DMS53 treated with DMSO at 0.1 percent for 48 hours (cell line): Measurements from ENCODE around the gene CABLES1.
"Not testable (repeated sequence)": the region's sequence is repeated elsewhere in the genome, so short reads cannot be mapped to it uniquely, and the experiment has no call there.

Experiments used
- DNase-seq: peaks from one replicate; lab custom pipeline; 2025; ENCODE audit not compliant: unreplicated experiment; lab: John Stamatoyannopoulos, UW

CABLES1 gene

DNA sequence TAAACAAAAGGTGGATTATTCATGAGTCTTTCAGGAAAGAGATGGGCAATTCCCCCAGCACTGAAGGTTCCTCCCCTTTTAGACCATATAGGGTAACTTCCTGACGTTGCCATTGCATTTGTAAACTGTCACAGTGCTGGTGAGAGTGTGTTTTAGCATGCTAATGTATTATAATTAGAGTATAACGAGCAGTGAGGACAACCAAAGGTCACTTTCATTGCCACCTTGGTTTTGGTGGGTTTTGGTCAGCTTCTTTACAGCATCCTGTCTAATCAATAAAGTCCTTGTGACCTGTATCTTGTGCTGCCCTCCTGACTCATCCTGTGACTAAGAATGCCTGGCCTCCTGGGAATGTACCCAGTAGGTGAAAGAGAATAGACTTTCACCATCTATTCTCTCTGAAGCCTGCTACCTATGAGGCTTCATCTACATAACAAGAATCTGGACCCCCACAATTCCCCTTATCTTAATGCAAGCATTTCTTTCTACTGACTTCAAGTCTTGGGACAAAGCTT is 148.7 kb downstream of the CABLES1 start:
- DNase-seq: no peak

DNA sequence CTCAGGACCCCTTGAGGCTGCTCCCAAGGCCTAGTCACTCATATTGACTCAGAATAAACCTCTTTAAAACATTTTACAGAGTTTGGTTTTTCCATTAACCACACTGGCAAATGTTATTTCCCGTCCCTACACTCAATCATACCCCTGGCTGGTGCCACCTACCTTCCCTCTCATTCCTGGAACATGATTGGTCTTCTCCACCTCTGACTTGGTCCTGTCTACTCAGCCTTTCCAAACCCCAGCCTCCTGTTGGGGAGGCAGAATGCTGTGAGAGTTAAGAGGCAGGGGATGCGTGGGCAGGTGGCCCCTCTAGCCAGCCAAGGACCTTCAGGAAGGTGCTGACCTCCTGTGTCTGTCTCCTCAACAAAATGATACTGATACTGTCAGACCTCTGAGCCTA is 149.3 kb downstream of the CABLES1 start:
- no peak for DNase-seq

DNA sequence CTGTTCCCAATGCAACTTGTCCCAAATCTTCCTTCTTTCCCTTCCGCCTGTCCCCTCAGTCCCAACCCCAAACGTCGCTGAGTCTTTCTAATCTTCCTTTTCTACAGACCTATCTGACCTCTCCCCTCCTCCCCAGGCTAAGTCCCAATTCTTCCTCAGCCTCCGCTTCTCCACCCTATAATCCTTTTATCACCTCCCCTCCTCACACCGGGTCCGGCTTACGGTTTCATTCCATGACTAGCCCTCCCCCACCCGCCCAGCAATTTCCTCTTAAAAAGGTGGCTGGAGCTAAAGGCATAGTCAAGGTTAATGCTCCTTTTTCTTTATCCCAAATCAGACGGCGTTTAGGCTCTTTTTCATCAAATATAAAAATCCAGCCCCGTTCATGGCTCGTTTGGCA is 150.3 kb downstream of the CABLES1 start:
- DNase-seq: not testable (repeated sequence)

DNA sequence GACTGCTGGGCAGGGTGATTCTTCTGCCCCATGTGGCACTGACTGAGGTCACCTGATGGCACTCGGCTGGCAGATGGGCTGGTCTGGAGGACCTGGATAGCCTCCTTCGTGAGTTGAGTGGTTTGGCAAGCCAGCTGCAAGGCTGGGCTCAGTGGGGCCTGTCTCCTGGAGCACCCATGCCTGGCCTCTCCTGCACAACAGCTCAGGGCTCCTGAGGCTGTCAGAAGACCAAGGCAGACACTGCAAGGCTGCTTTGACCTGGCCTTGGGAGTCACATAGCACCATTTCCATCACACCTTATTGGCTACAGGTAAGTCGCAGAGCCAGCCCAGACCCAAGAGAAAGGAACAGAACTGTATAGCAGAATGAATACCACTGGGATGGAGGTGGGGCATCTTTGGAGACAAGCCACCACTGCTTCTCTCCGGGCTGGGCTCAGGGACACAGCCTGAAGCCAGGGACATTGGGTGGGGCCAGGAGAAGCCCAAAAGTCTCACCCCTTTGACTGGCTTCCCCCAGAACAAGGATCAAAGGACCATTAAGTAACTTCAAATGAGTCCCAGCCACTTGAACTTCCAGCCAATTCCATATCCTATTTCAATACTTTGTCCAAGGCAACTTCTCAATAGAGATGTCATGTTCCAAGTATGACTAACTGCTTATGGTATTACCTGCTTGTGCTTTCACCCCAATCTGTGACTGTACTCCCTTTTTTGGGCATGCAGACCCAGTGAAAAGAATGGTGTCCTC is 156.3 kb downstream of the CABLES1 start:
- peak; percentile 15 for DNase-seq

DNA sequence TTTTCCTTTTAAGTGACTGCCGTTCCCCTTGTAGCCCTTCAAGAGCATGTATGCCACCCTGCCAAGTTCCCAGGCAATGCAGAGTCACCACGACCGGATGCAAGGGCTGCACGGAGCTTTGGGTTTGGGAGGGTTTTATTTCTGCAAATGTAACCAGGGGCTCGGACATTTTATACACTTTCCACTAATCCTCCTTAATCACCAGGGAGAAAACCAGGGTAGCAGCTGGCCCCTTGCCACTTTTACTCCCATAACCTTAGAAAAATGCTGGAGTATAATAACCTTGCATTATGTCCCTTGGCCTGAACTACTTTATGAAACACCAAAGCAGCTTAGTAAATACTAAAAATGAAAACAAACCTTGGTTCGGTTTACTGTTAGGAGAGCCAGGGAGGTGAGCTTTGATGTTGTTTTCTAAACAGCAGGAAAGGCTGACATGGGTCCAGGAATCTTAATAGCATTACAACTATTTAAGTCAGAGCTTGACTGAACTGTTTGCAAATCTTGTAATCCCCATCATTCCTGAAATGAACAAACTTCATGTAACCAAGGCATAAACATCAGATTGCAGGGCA is 165.0 kb downstream of the CABLES1 start:
- DNase-seq: no peak

DNA sequence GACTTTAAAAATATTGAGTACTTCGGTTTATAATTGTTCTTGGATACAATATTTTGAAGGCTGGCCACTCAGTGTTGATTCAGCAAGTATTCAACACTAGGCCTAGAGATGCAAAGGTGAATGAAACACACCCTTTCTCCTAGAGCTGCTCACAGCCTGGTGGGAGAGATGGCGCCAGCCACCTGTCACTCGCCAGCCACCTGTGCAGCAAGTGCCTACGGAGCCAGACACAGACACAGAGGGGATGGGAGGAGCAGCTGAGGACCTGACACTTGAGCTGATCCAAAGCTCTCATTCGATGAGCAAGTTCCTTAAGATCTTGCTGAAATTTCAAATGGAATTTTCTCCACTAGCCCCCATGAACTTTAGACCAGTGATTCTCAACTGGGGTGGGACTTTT is 166.7 kb downstream of the CABLES1 start:
- DNase-seq: peak; percentile 62

DNA sequence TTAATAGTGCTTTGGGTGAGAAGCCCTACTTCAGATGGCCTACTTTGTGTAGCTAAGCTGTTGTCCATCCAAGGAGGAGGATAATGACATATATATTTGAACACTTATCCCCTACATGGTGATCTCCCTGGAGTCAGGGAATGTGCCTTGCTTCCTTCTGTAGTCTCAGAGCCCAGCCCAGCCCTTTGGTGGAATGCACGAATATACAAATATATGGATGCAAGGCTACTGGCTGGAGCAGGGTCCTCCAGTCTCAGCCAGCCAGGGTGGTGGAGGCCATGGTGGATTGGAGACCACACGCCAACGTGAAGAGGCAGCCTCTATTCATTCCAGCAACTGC is 167.2 kb downstream of the CABLES1 start:
- DNase-seq: no peak

DNA sequence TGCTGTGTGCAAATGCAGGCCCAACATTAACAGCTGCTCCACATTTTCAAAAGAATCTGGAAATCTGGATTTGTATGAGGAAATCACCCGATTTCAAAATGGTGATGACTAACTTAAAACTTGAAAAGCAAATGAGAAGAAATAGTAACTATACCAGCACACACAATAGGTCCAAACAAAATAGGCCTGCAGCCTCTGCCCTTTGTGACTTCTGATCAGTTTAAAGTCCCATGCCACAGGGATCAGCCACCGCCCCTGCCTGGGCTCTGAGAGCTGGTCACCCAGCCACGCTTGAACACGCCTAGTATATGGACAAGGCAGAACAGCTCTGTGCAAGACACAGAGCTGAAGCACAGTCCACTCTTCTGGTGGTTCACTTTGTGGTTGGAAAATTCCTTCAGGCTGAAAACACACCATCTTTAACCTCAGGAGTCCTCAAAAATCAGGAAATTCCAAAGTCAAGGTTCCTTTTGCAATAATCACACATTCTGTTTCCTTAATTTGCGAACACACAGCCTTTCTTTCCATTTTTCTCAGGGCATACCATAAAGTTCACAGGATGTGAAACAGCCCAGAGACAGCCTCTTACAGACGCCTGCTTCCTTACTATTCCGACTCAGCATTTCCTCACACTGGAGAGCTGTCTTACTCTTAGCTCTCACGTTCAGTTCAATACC is 167.7 kb downstream of the CABLES1 start:
- DNase-seq: no peak

DNA sequence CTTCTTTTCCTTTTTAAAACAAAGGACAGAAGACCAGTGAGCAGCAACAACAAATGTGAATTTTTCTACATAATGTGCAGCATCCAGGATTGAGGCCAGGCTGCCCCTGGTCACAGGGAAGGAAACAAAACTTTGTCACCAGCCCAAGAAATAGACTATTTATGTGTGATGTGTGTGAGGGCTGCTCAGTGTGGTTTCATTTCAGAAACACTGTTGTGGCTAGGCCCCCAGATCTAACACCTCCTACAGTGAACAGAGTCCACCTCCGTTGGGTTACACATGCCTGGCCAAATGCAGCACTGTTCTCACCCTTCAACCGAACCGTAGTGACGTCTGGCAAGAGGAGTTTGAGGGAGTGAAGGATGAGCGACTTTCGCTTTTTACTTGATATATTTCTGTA is 171.5 kb downstream of the CABLES1 start:
- no peak for DNase-seq

DNA sequence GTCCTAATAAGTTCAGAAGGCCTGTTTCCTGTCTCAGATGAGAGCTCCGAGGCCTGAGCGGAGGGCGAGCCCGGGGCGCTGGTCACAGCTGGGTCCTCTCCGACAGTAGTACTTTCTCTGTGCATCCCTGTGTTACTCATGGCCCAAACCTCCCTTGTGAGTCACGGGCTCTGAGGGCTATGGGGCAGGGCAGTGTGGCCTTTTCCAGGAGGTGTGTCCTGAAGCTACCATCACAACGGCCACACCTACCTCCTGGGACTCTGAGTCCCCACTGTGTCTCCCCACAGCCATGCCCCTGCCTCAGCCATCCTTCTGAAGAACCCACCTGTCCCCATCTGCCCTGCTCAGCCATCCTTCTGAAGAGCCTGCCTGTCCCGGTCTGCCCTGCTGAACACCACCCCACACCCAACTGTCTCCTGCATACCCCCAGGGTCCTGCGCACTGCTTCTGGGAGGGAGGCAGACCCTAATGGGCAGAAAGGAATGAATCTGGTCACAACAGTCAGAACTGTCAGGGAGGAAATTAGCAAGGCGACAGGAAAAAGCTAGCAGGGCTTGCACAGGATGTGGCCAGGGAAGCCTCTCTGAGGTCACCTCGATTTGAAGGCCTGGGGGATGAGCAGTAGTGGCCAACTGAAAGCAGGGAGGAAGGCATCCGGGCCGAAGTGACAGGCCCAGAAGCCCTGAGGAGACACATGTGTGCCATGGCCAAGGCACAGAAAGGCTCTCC is 172.4 kb downstream of the CABLES1 start:
- DNase-seq: no peak
